CD4-positive, alpha-beta T cell (primary cell): ENCODE results near the gene DGKB. TPM values are rescaled to one million over a fixed set of nuclear protein-coding genes. Genes with fewer than 3 reads are reported as not detected.

Experiments
- ATAC-seq: fragments of 200-7000 bp; cut with Tn5 transposase; one replicate; pipeline ENCODE4 v1.10.0; 2022; ENCODE audit warnings: mild to moderate bottlenecking; ENCODE audit not compliant: poor library complexity
- CTCF ChIA-PET: fragments of 350-600 bp; sonication (Branson Sonifier 250); formaldehyde crosslinking; loops from one replicate; lab custom pipeline; 2021; ENCODE audit warnings: antibody characterized with exemption, inconsistent platforms; lab: Charles Lee
- POLR2A ChIA-PET: fragments of 350-600 bp; sonication (Branson Sonifier 250); formaldehyde crosslinking; loops from one replicate; lab custom pipeline; 2021; ENCODE audit warnings: antibody characterized with exemption, inconsistent platforms; lab: Charles Lee
- DNase-seq, 14 experiments: peaks; one replicate each; pipeline ENCODE4 v3.0.0-alpha.2; 2013 to 2020; ENCODE audit warnings: mixed read lengths in 2 of 14
- H3K27ac ChIP-seq, 2 donors: one replicate each; pipeline versions ENCODE4 v1.5.1 to v1.7.0; 2013; ENCODE audit warnings: low read length in 2 of 2, low read depth in 1 of 2, mild to moderate bottlenecking in 1 of 2
- H3K27me3 ChIP-seq, 2 experiments: 1 replicate in 1 of 2; 2 replicates in 1 of 2; pipeline versions ENCODE4 v1.6.1 to v1.7.0; 2013; ENCODE audit warnings: low read length in 2 of 2, control low read depth in 1 of 2, mild to moderate bottlenecking in 1 of 2, moderate library complexity in 1 of 2; ENCODE audit not compliant: insufficient read depth in 2 of 2, control insufficient read depth in 1 of 2
- H3K36me3 ChIP-seq: one replicate; pipeline ENCODE4 v1.6.1; 2013; ENCODE audit warnings: low read length, control low read depth; ENCODE audit not compliant: insufficient read depth
- H3K4me1 ChIP-seq: one replicate; pipeline ENCODE4 v1.6.1; 2013; ENCODE audit warnings: low read length, control low read depth; ENCODE audit not compliant: insufficient read depth
- H3K4me3 ChIP-seq: one replicate; pipeline ENCODE4 v1.5.1; 2013; ENCODE audit warnings: mild to moderate bottlenecking, low read length, moderate library complexity
- H3K9me3 ChIP-seq, 2 experiments: 1 replicate in 1 of 2; 2 replicates in 1 of 2; pipeline versions ENCODE4 v1.6.1 to v1.7.0; 2013; ENCODE audit warnings: low read length in 2 of 2, mild to moderate bottlenecking in 2 of 2, control low read depth in 1 of 2, moderate library complexity in 1 of 2; ENCODE audit not compliant: control insufficient read depth in 1 of 2, insufficient read depth in 1 of 2
- H3K27ac Mint-ChIP-seq: one replicate; pipeline ENCODE4 v1.8.0; 2020; ENCODE audit warnings: mixed read lengths
- H3K27me3 Mint-ChIP-seq: one replicate; pipeline ENCODE4 v1.8.0; 2021; ENCODE audit warnings: mixed read lengths
- H3K36me3 Mint-ChIP-seq: one replicate; pipeline ENCODE4 v1.8.0; 2021; ENCODE audit warnings: low read depth, mixed read lengths
- H3K4me1 Mint-ChIP-seq: one replicate; pipeline ENCODE4 v1.8.0; 2021; ENCODE audit warnings: low read depth, mixed read lengths
- H3K4me3 Mint-ChIP-seq: one replicate; pipeline ENCODE4 v1.8.0; 2020; ENCODE audit warnings: mild to moderate bottlenecking, mixed read lengths
- H3K9me3 Mint-ChIP-seq: one replicate; pipeline ENCODE4 v1.8.0; 2020; ENCODE audit warnings: mixed read lengths
- CTCF ChIP-seq: fragments of 200-600 bp; IDR thresholded peaks from one replicate; pipeline ENCODE4 v1.8.0; 2022; ENCODE audit warnings: antibody characterized with exemption, mild to moderate bottlenecking
- intact Hi-C, 2 experiments: fragments of 100-400 bp; cut with DNase I in 1 of 2; cut with micrococcal nuclease in 1 of 2; formaldehyde crosslinking; loops; one replicate each; pipeline versions ENCODE4 v1.15.1 to v1.9.0; 2023 to 2025; cut with DNase I, micrococcal nuclease
- total RNA-seq, 174 experiments: library from RNA in 2 of 174; stranded (reverse) in 2 of 174; gene quantifications; one replicate each; pipeline ENCODE4 v1.2.3 and lab custom pipeline; 2021 to 2026

DGKB gene
- total RNA-seq, 2 experiments from 2014 or later, result not detected

GRCh38 chr7:14271441-14271840, 631.1 kb downstream of the DGKB start:
- ATAC-seq (no peak), DNase-seq (no peak)
- Mint-ChIP-seq H3K4me3 (no peak overlapping the region), H3K9me3 (no peaks in the 10 kb centered on the region), H3K27ac (no peak overlapping the region), H3K27me3 (no peaks in the 10 kb centered on the region), H3K4me1 (no peaks in the 10 kb centered on the region), H3K36me3 (no peaks in the 10 kb centered on the region)
- Histone ChIP-seq H3K27ac (no peak overlapping the region), H3K4me1 (no peaks in the 10 kb centered on the region), H3K36me3 (no peaks in the 10 kb centered on the region), H3K27me3 (no peaks in the 10 kb centered on the region), H3K9me3 (no peaks in the 10 kb centered on the region), H3K4me3 (no peak overlapping the region)
- intact Hi-C loops, result no loop called here
- ChIA-PET POLR2A (no interaction called here), CTCF (no interaction called here)
- TF ChIP-seq CTCF, result no peak

GRCh38 chr7:14270099-14270498, 632.5 kb downstream of the DGKB start:
- Mint-ChIP-seq H3K4me1 (no peaks in the 10 kb centered on the region), H3K9me3 (no peaks in the 10 kb centered on the region), H3K36me3 (no peaks in the 10 kb centered on the region), H3K4me3 (no peak overlapping the region), H3K27me3 (no peaks in the 10 kb centered on the region), H3K27ac (no peak overlapping the region)
- Histone ChIP-seq H3K36me3 (no peaks in the 10 kb centered on the region), H3K27me3 (no peaks in the 10 kb centered on the region), H3K4me3 (no peak overlapping the region), H3K4me1 (no peaks in the 10 kb centered on the region), H3K27ac (no peak overlapping the region), H3K9me3 (no peaks in the 10 kb centered on the region)
- no peak for ATAC-seq
- ChIA-PET POLR2A (no interaction called here), CTCF (no interaction called here)
- intact Hi-C loops, result no loop called here
- TF ChIP-seq CTCF, result no peak
- DNase-seq, result no peak

GRCh38 chr7:14260011-14260410, 642.5 kb downstream of the DGKB start:
- Histone ChIP-seq H3K36me3 (no peaks in the 10 kb centered on the region), H3K4me1 (no peaks in the 10 kb centered on the region), H3K4me3 (no peak overlapping the region), H3K27me3 (no peaks in the 10 kb centered on the region), H3K9me3 (no peaks in the 10 kb centered on the region), H3K27ac (no peak overlapping the region)
- Mint-ChIP-seq H3K36me3 (no peaks in the 10 kb centered on the region), H3K9me3 (peaks cover 3% of the 10 kb centered on the region), H3K27ac (no peak overlapping the region), H3K4me3 (no peak overlapping the region), H3K4me1 (no peaks in the 10 kb centered on the region), H3K27me3 (no peaks in the 10 kb centered on the region)
- intact Hi-C loops, result no loop called here
- CTCF ChIA-PET, result no interaction called here
- ATAC-seq, result no peak
- DNase-seq, result no peak
- TF ChIP-seq CTCF, result no peak
- POLR2A ChIA-PET, result no interaction called here
